Posterior vena cava (tissue), 2 donors: Measurements from ENCODE around the gene OSBP. TPM values are rescaled to one million over a fixed set of nuclear protein-coding genes. Genes with fewer than 3 reads are reported as not detected.

Experiments used
- DNase-seq: peaks from one replicate; pipeline ENCODE4 v3.0.0-alpha.2; 2020; ENCODE audit warnings: low spot score
- intact Hi-C, 2 donors: fragments of 100-400 bp; cut with DNase I; formaldehyde crosslinking; loops; one replicate each; pipeline versions ENCODE4 v1.14.1 to v1.14.2; 2022 to 2023
- microRNA-seq, 2 donors: library from miRNA; unstranded; fragments of <30 nt; microRNA quantifications; one replicate each; pipeline ENCODE4 v1.2.0, GENCODE V29; 2020 to 2021; ENCODE audit warnings: borderline microRNAs expressed in 2 of 2
- total RNA-seq, 2 donors: library from RNA; stranded (reverse); fragmentation: NEBNext Ultra II Directional; extraction: Animal tissue kit (Norgen Biotek cat#: 25700); gene quantifications; one replicate each; pipeline ENCODE4 v1.2.1, GENCODE V29; 2021
- donor health status: DM: yes; HTN: yes; CAD: no.
- donor health status: DM: yes; HTN: yes; CAD: no.

The OSBP gene
- total RNA-seq, 2 donors from 2014 or later, result 29.7 to 35.7 TPM

GRCh38 chr11:59534676-59535075 is 80.9 kb downstream of the OSBP start:
- intact Hi-C loops, result loop anchor here in 1 of 2 donors (10.0 kb wide), 1 partner anchor 150 kb away; no protein-coding TSS in a partner anchor
- DNase-seq, result no peak

- intact Hi-C loops, result loop anchor here in 1 of 2 donors (10.0 kb wide), 1 partner anchor 152 kb away; no protein-coding TSS in a partner anchor
- DNase-seq, result no peak
These were observed 83.0 kb downstream of the OSBP start for GRCh38 chr11:59532620-59533019.

GRCh38 chr11:59528711-59529110 is 86.9 kb downstream of the OSBP start:
- DNase-seq, result no peak
- intact Hi-C loops, result no loop called here

Small RNAs within 50 kb of the gene (microRNA-seq; reads per million reads assigned to microRNA genes)
- gene MIR3162, result 0 reads per million in 2 donors

Other genes with a start within 250 kb of the OSBP start
- gene OR5A2, start 189.4 kb downstream of the OSBP start, total RNA-seq, result not detected
- not detected for gene OR5A1, start 179.3 kb downstream of the OSBP start, total RNA-seq
- gene OR4D6, start 158.8 kb downstream of the OSBP start, total RNA-seq, result not detected
- gene OR4D10, start 142.5 kb downstream of the OSBP start, total RNA-seq, result not detected
- not detected for gene OR4D11, start 112.2 kb downstream of the OSBP start, total RNA-seq
- gene OR4D9, start 104.2 kb downstream of the OSBP start, total RNA-seq, result not detected
- 10 to 100 TPM; 19.4 to 24.2 TPM for gene PATL1, start 53.3 kb upstream of the OSBP start, total RNA-seq
- gene OR10V1, start 98.1 kb upstream of the OSBP start, total RNA-seq, result not detected
- gene STX3, start 139.6 kb upstream of the OSBP start, total RNA-seq, result 10 to 100 TPM; 13.5 to 19.6 TPM
- gene MRPL16, start 195.0 kb upstream of the OSBP start, total RNA-seq, result 10 to 100 TPM; 25.5 to 29.8 TPM
- not detected for gene CBLIF, start 229.7 kb upstream of the OSBP start, total RNA-seq